H9 (cell line): Measurements from ENCODE around the gene RAET1L. TPM values are rescaled to one million over a fixed set of nuclear protein-coding genes. Genes with fewer than 3 reads are reported as not detected.

Source experiments
- DNase-seq: peaks from one replicate; pipeline ENCODE4 v3.0.0-alpha.2; 2017
- H2AFZ ChIP-seq: one replicate; pipeline ENCODE4 v1.6.1; 2013; ENCODE audit warnings: mild to moderate bottlenecking, low read length, control low read depth, moderate library complexity
- H2AK5ac ChIP-seq: 2 replicates; pipeline ENCODE4 v1.6.1; 2013; ENCODE audit warnings: low read length, control low read depth, mixed read lengths; ENCODE audit not compliant: insufficient read length
- H2BK120ac ChIP-seq: one replicate; pipeline ENCODE4 v1.6.1; 2013; ENCODE audit warnings: low read depth, mild to moderate bottlenecking, low read length, control low read depth, inconsistent platforms; ENCODE audit not compliant: poor library complexity, severe bottlenecking
- H2BK12ac ChIP-seq: 2 replicates; pipeline ENCODE4 v1.6.1; 2013; ENCODE audit warnings: low read length, control low read depth, mixed read lengths, low read depth; ENCODE audit not compliant: insufficient read length
- H2BK15ac ChIP-seq: 2 replicates; pipeline ENCODE4 v1.6.1; 2013; ENCODE audit warnings: low read depth, low read length, control low read depth
- H2BK20ac ChIP-seq: one replicate; pipeline ENCODE4 v1.6.1; 2013; ENCODE audit warnings: low read depth, mild to moderate bottlenecking, low read length, control low read depth, inconsistent platforms; ENCODE audit not compliant: poor library complexity, severe bottlenecking
- H2BK5ac ChIP-seq: 2 replicates; pipeline ENCODE4 v1.6.1; 2013; ENCODE audit warnings: low read length, control low read depth, mixed read lengths; ENCODE audit not compliant: insufficient read length
- H3K14ac ChIP-seq: 2 replicates; pipeline ENCODE4 v1.6.1; 2013; ENCODE audit warnings: low read length, control low read depth; ENCODE audit not compliant: insufficient read depth
- H3K18ac ChIP-seq: 2 replicates; pipeline ENCODE4 v1.6.1; 2013; ENCODE audit warnings: low read depth, mild to moderate bottlenecking, mixed read lengths, low read length, control low read depth; ENCODE audit not compliant: insufficient read length
- H3K23ac ChIP-seq: 2 replicates; pipeline ENCODE4 v1.6.1; 2013; ENCODE audit warnings: low read length, control low read depth, mixed read lengths, low read depth; ENCODE audit not compliant: insufficient read length
- H3K23me2 ChIP-seq: 2 replicates; pipeline ENCODE4 v1.6.1; 2013; ENCODE audit warnings: low read depth, mild to moderate bottlenecking, mixed read lengths, low read length, control low read depth; ENCODE audit not compliant: insufficient read length, poor library complexity, severe bottlenecking
- H3K27ac ChIP-seq: 2 replicates; pipeline ENCODE4 v1.5.1; 2013; ENCODE audit warnings: low read length, control low read depth, mixed read lengths, low read depth; ENCODE audit not compliant: insufficient read length
- H3K27me3 ChIP-seq: 2 replicates; pipeline ENCODE4 v1.6.1; 2013; ENCODE audit warnings: low read length, control low read depth, inconsistent platforms; ENCODE audit not compliant: insufficient read depth
- H3K4ac ChIP-seq: 2 replicates; pipeline ENCODE4 v1.6.1; 2013; ENCODE audit warnings: low read depth, mild to moderate bottlenecking, control low read depth, inconsistent platforms, low read length, moderate library complexity
- H3K4me1 ChIP-seq: 2 replicates; pipeline ENCODE4 v1.6.1; 2013; ENCODE audit warnings: low read length, control low read depth, inconsistent platforms; ENCODE audit not compliant: insufficient read depth
- H3K4me2 ChIP-seq: 2 replicates; pipeline ENCODE4 v1.6.1; 2013; ENCODE audit warnings: low read length, control low read depth, mixed read lengths; ENCODE audit not compliant: insufficient read length, insufficient read depth
- H3K56ac ChIP-seq: 2 replicates; pipeline ENCODE4 v1.6.1; 2013; ENCODE audit warnings: low read depth, mild to moderate bottlenecking, mixed read lengths, low read length, control low read depth; ENCODE audit not compliant: insufficient read length
- H3K79me1 ChIP-seq: 2 replicates; pipeline ENCODE4 v1.6.1; 2013; ENCODE audit warnings: low read depth, mild to moderate bottlenecking, moderate library complexity, low read length, control low read depth, inconsistent platforms; ENCODE audit not compliant: insufficient read depth, poor library complexity, severe bottlenecking
- H3K79me2 ChIP-seq: 2 replicates; pipeline ENCODE4 v1.6.1; 2013; ENCODE audit warnings: low read length, control low read depth, inconsistent platforms; ENCODE audit not compliant: insufficient read depth
- H3K9ac ChIP-seq: 2 replicates; pipeline ENCODE4 v1.6.1; 2013; ENCODE audit warnings: low read length, control low read depth, mixed read lengths; ENCODE audit not compliant: insufficient read length; ENCODE audit errors: extremely low read depth
- H3K9me3 ChIP-seq: one replicate; pipeline ENCODE4 v1.6.1; 2013; ENCODE audit warnings: low read depth, low read length, inconsistent platforms; ENCODE audit not compliant: control insufficient read depth
- H3T11ph ChIP-seq: one replicate; pipeline ENCODE4 v1.6.1; 2013; ENCODE audit warnings: mild to moderate bottlenecking, low read length, control low read depth, inconsistent platforms
- H4K20me1 ChIP-seq: one replicate; pipeline ENCODE4 v1.6.1; 2013; ENCODE audit not compliant: control insufficient read depth, insufficient read length, insufficient read depth
- H4K5ac ChIP-seq: 2 replicates; pipeline ENCODE4 v1.6.1; 2013; ENCODE audit warnings: low read depth, mild to moderate bottlenecking, mixed read lengths, low read length, control low read depth; ENCODE audit not compliant: insufficient read length
- H4K8ac ChIP-seq: replicated peaks from 2 replicates; pipeline ENCODE4 v1.6.1; 2013; ENCODE audit warnings: low read length, control low read depth, mixed read lengths, low read depth; ENCODE audit not compliant: insufficient read length
- H4K91ac ChIP-seq: 2 replicates; pipeline ENCODE4 v1.6.1; 2013; ENCODE audit warnings: low read depth, mild to moderate bottlenecking, moderate library complexity, mixed read lengths, low read length, control low read depth; ENCODE audit not compliant: insufficient read length
- H3K27ac Mint-ChIP-seq, 3 experiments: 2 replicates in 2 of 3; 3 replicates in 1 of 3; pipeline ENCODE4 v1.8.0; 2020 to 2021; ENCODE audit warnings: mixed read lengths in 3 of 3, mild to moderate bottlenecking in 1 of 3, moderate library complexity in 1 of 3
- H3K27me3 Mint-ChIP-seq: 2 replicates; pipeline ENCODE4 v1.8.0; 2021; ENCODE audit warnings: low read depth, mild to moderate bottlenecking, moderate library complexity, mixed read lengths
- H3K36me3 Mint-ChIP-seq, 3 experiments: 2 replicates in 2 of 3; 3 replicates in 1 of 3; pipeline ENCODE4 v1.8.0; 2020 to 2021; ENCODE audit warnings: low read depth in 3 of 3, mixed read lengths in 3 of 3; ENCODE audit not compliant: insufficient read depth in 1 of 3
- H3K4me1 Mint-ChIP-seq, 2 experiments: 2 replicates each; pipeline ENCODE4 v1.8.0; 2020; ENCODE audit warnings: mixed read lengths in 2 of 2
- H3K4me3 Mint-ChIP-seq, 2 experiments: 2 replicates in 1 of 2; 3 replicates in 1 of 2; pipeline ENCODE4 v1.8.0; 2020 to 2021; ENCODE audit warnings: mild to moderate bottlenecking in 2 of 2, mixed read lengths in 2 of 2, moderate library complexity in 1 of 2
- H3K9me3 Mint-ChIP-seq, 2 experiments: 2 replicates in 1 of 2; 3 replicates in 1 of 2; pipeline ENCODE4 v1.8.0; 2020; ENCODE audit warnings: mild to moderate bottlenecking in 2 of 2, mixed read lengths in 2 of 2, moderate library complexity in 1 of 2
- WGBS: extraction: QIAGEN DNeasy Blood & Tissue Kit; methylation state at CpG from one replicate; pipeline ENCODE4 v1.1.7; 2013; ENCODE audit warnings: missing lambda C conversion rate, low lambda C conversion rate, mixed read lengths; ENCODE audit not compliant: insufficient read length; ENCODE audit errors: extremely low coverage; 5-methylcytosine and 5-hydroxymethylcytosine counted together
- total RNA-seq: library from RNA; stranded (reverse); gene quantifications from 2 replicates; pipeline ENCODE4 v1.2.1, GENCODE V29; 2021
- TF ChIP-seq, protein P1 (sequence below): fragments of 200-600 bp; sonication (generic); conservative IDR thresholded peaks from 3 replicates; pipeline ENCODE4 v1.8.0; 2021; ENCODE audit warnings: antibody characterized with exemption, mild to moderate bottlenecking

RAET1L gene
- total RNA-seq, 1 experiment from 2014 or later: not detected

DNA sequence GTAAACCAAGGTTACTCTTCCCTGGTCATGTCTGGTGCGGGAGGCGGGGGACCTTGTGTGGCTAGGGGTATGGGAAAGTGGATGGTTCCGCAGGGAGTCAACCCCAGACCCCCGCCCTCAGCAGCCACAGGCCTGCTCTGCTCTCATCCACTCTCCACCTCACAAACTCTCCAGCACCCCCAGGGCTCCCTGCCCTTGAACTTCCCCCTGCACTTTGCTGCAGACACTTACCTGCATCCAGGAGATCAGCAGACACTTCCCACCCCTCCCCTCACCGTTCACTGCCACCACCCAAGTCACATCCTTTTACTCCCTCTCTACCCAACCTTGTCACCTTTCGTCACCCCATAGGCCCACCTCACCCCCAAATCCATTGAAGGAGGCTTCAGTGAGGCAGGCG is 3.9 kb upstream of the RAET1L start:
- no peak overlapping the region for H3K4me3 Mint-ChIP-seq
- Histone ChIP-seq H2BK12ac (no peak overlapping the region), H3K18ac (no peak overlapping the region), H3T11ph (no peak overlapping the region), H3K4ac (no peak overlapping the region), H4K20me1 (no peaks in the 10 kb centered on the region), H2BK15ac (no peak overlapping the region), H2BK5ac (no peak overlapping the region), H3K56ac (no peak overlapping the region), H3K9me3 (no peaks in the 10 kb centered on the region), H2AFZ (no peak overlapping the region), H4K5ac (no peak overlapping the region), H3K79me2 (no peaks in the 10 kb centered on the region), H3K9ac (no peak overlapping the region), H2BK20ac (no peak overlapping the region), H2BK120ac (no peak overlapping the region), H4K8ac (no peak overlapping the region), H3K23ac (no peak overlapping the region), H3K23me2 (no peaks in the 10 kb centered on the region), H3K4me1 (no peaks in the 10 kb centered on the region), H3K79me1 (no peaks in the 10 kb centered on the region), H3K27ac (no peak overlapping the region), H3K4me2 (no peak overlapping the region), H2AK5ac (no peak overlapping the region), H3K27me3 (peaks cover 4% of the 10 kb centered on the region; the same call in 1 of the 2 replicates), H3K14ac (no peak overlapping the region), H4K91ac (no peak overlapping the region)
- H3K27me3 Mint-ChIP-seq: peaks cover 51% of the 10 kb centered on the region
- H3K4me1 Mint-ChIP-seq: peaks cover 6 to 9% of the 10 kb centered on the region in 2 experiments; a peak in 3 of 4 replicates
- H3K36me3 Mint-ChIP-seq: no peaks in the 10 kb centered on the region
- no CpG with 5 or more reads among the region's 7 CpGs for WGBS
- TF ChIP-seq, protein P1, sequence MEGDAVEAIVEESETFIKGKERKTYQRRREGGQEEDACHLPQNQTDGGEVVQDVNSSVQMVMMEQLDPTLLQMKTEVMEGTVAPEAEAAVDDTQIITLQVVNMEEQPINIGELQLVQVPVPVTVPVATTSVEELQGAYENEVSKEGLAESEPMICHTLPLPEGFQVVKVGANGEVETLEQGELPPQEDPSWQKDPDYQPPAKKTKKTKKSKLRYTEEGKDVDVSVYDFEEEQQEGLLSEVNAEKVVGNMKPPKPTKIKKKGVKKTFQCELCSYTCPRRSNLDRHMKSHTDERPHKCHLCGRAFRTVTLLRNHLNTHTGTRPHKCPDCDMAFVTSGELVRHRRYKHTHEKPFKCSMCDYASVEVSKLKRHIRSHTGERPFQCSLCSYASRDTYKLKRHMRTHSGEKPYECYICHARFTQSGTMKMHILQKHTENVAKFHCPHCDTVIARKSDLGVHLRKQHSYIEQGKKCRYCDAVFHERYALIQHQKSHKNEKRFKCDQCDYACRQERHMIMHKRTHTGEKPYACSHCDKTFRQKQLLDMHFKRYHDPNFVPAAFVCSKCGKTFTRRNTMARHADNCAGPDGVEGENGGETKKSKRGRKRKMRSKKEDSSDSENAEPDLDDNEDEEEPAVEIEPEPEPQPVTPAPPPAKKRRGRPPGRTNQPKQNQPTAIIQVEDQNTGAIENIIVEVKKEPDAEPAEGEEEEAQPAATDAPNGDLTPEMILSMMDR: no peak
- DNase-seq: no peak
- no peak overlapping the region for H3K27ac Mint-ChIP-seq
- H3K9me3 Mint-ChIP-seq: no peaks in the 10 kb centered on the region
